SU-DHL-6 (cell line): Measurements from ENCODE around the gene RAB1B.

Experiments used
- H2AFZ ChIP-seq: fragments of 200-600 bp; sonication (generic); 2 replicates; pipeline ENCODE4 v1.6.1; 2014; ENCODE audit warnings: low read depth, mild to moderate bottlenecking, moderate library complexity, mixed read lengths, antibody characterized with exemption, low read length; ENCODE audit not compliant: severe bottlenecking
- H3F3A ChIP-seq: fragments of 200-600 bp; shearing (Covaris generic); 2 replicates; pipeline ENCODE4 v1.6.0; 2016; ENCODE audit warnings: antibody characterized with exemption, mild to moderate bottlenecking; ENCODE audit not compliant: insufficient read depth
- H3K27ac ChIP-seq: fragments of 200-600 bp; sonication (generic); 2 replicates; pipeline ENCODE4 v1.5.1; 2016; ENCODE audit warnings: low read depth, mild to moderate bottlenecking, low read length, moderate library complexity, mixed read lengths
- H3K27me3 ChIP-seq: fragments of 200-600 bp; sonication (generic), shearing (Covaris generic); 2 replicates; pipeline ENCODE4 v1.6.0; 2014; ENCODE audit warnings: mild to moderate bottlenecking, low read length
- H3K36me3 ChIP-seq: fragments of 200-600 bp; sonication (generic); 2 replicates; pipeline ENCODE4 v1.6.1; 2014; ENCODE audit warnings: mild to moderate bottlenecking, low read length, mixed read lengths
- H3K4me2 ChIP-seq: fragments of 300-600, 200-600 bp; shearing (Covaris generic), sonication (generic); 2 replicates; pipeline ENCODE4 v1.6.0; 2014; ENCODE audit warnings: low read length, low read depth, mild to moderate bottlenecking; ENCODE audit not compliant: poor library complexity, severe bottlenecking
- H3K4me3 ChIP-seq: fragments of 200-600 bp; sonication (generic); 2 replicates; pipeline ENCODE4 v1.5.1; 2014; ENCODE audit warnings: antibody characterized with exemption, low read length, mild to moderate bottlenecking, mixed read lengths; ENCODE audit not compliant: insufficient read depth, poor library complexity, severe bottlenecking
- H3K79me2 ChIP-seq: fragments of 200-600 bp; sonication (generic); 2 replicates; pipeline ENCODE4 v1.6.1; 2014; ENCODE audit warnings: mild to moderate bottlenecking, low read length, moderate library complexity; ENCODE audit not compliant: insufficient read depth
- H3K9ac ChIP-seq: fragments of 200-600 bp; sonication (generic); 2 replicates; pipeline ENCODE4 v1.7.0; 2014; ENCODE audit warnings: mild to moderate bottlenecking, low read length
- H3K9me2 ChIP-seq: fragments of 200-600 bp; sonication (generic); replicated peaks from 2 replicates; pipeline ENCODE4 v1.6.1; 2014; ENCODE audit warnings: low read length; ENCODE audit not compliant: insufficient read depth
- H3K9me3 ChIP-seq: fragments of 200-600 bp; sonication (generic); 2 replicates; pipeline ENCODE4 v1.6.1; 2014; ENCODE audit warnings: low read length, mixed read lengths; ENCODE audit not compliant: insufficient read depth
- H4K20me1 ChIP-seq: fragments of 200-600 bp; sonication (generic); 2 replicates; pipeline ENCODE4 v1.6.1; 2014; ENCODE audit warnings: low read depth, mild to moderate bottlenecking, antibody characterized with exemption, low read length, moderate library complexity, mixed read lengths
- EZH2phosphoT487 ChIP-seq: fragments of 200-600 bp; sonication (generic), shearing (Covaris generic); conservative IDR thresholded peaks from 2 replicates; pipeline ENCODE4 v1.6.1; 2018; ENCODE audit warnings: mild to moderate bottlenecking, antibody characterized with exemption, low read length, moderate library complexity, mixed read lengths
- TF ChIP-seq, protein P1 (sequence below): fragments of 200-600 bp; sonication (generic); IDR thresholded peaks from one replicate; pipeline ENCODE4 v1.5.1; 2017; ENCODE audit warnings: antibody characterized with exemption, mild to moderate bottlenecking, low read length, moderate library complexity; ENCODE audit not compliant: insufficient read depth, poor library complexity, severe bottlenecking

Gene RAB1B

GRCh38 chr11:66220566-66220935 lies 47.9 kb upstream of the RAB1B start:
- Histone ChIP-seq H3K9ac (no peak overlapping the region), H3K9me3 (no peaks in the 10 kb centered on the region), H3K36me3 (no peaks in the 10 kb centered on the region), H3K4me3 (no peak overlapping the region), H3K27me3 (no peaks in the 10 kb centered on the region), H3F3A (no peaks in the 10 kb centered on the region), H4K20me1 (no peaks in the 10 kb centered on the region), H3K9me2 (no peaks in the 10 kb centered on the region), H3K79me2 (no peaks in the 10 kb centered on the region), H3K4me2 (no peak overlapping the region), H3K27ac (no peak overlapping the region), H2AFZ (no peak overlapping the region)
- TF ChIP-seq, protein P1, sequence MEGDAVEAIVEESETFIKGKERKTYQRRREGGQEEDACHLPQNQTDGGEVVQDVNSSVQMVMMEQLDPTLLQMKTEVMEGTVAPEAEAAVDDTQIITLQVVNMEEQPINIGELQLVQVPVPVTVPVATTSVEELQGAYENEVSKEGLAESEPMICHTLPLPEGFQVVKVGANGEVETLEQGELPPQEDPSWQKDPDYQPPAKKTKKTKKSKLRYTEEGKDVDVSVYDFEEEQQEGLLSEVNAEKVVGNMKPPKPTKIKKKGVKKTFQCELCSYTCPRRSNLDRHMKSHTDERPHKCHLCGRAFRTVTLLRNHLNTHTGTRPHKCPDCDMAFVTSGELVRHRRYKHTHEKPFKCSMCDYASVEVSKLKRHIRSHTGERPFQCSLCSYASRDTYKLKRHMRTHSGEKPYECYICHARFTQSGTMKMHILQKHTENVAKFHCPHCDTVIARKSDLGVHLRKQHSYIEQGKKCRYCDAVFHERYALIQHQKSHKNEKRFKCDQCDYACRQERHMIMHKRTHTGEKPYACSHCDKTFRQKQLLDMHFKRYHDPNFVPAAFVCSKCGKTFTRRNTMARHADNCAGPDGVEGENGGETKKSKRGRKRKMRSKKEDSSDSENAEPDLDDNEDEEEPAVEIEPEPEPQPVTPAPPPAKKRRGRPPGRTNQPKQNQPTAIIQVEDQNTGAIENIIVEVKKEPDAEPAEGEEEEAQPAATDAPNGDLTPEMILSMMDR, result no peak
- TF ChIP-seq EZH2phosphoT487, result no peak

- Histone ChIP-seq H3K27ac (no peak overlapping the region), H3K79me2 (no peaks in the 10 kb centered on the region), H4K20me1 (no peaks in the 10 kb centered on the region), H3K27me3 (no peaks in the 10 kb centered on the region), H3K4me3 (no peak overlapping the region), H3K36me3 (no peaks in the 10 kb centered on the region), H3K4me2 (no peak overlapping the region), H2AFZ (no peak overlapping the region), H3K9me3 (no peaks in the 10 kb centered on the region), H3K9me2 (no peaks in the 10 kb centered on the region), H3F3A (no peaks in the 10 kb centered on the region), H3K9ac (no peak overlapping the region)
- no peak for TF ChIP-seq EZH2phosphoT487
- TF ChIP-seq, protein P1, result no peak
Observed at GRCh38 chr11:66221012-66221411, 47.4 kb upstream of the RAB1B start.

- Histone ChIP-seq H3K4me2 (no peak overlapping the region), H3K4me3 (no peak overlapping the region), H4K20me1 (no peaks in the 10 kb centered on the region), H3K9me3 (no peaks in the 10 kb centered on the region), H3K9ac (no peak overlapping the region), H3K36me3 (no peaks in the 10 kb centered on the region), H3K79me2 (no peaks in the 10 kb centered on the region), H3K9me2 (no peaks in the 10 kb centered on the region), H3K27me3 (no peaks in the 10 kb centered on the region), H3F3A (no peaks in the 10 kb centered on the region), H2AFZ (no peak overlapping the region), H3K27ac (no peak overlapping the region)
- TF ChIP-seq, protein P1, result no peak
- TF ChIP-seq EZH2phosphoT487, result no peak
Observed at GRCh38 chr11:66221726-66222236, 46.7 kb upstream of the RAB1B start.
